SH-SY5Y (cell line): Measurements from ENCODE around the gene CRMP1.

Source experiments
- GATA2 ChIP-seq: IDR thresholded peaks from 2 replicates; pipeline ENCODE4 v1.6.1; 2011; ENCODE audit warnings: mild to moderate bottlenecking, low read depth, low read length
- GATA3 ChIP-seq: IDR thresholded peaks from 2 replicates; pipeline ENCODE4 v1.6.1; 2011; ENCODE audit warnings: low read depth, mild to moderate bottlenecking, low read length, moderate library complexity

- TF ChIP-seq GATA3, result no peak
- TF ChIP-seq GATA2, result no peak
Observed at GRCh38 chr4:5869966-5870619, 22.8 kb downstream of the CRMP1 start.
